NCI-H446 (cell line): ENCODE measurements around the gene XCL1.
"Not testable (repeated sequence)": the region's sequence is repeated elsewhere in the genome, so short reads cannot be mapped to it uniquely, and the experiment has no call there.

Source experiments
- DNase-seq, 2 experiments: peaks; one replicate each; lab custom pipeline; 2025; lab: John Stamatoyannopoulos, UW

The XCL1 gene

GRCh38 chr1:168567568-168567967 is 8.8 kb upstream of the XCL1 start:
- no peak for DNase-seq

- DNase-seq, result no peak
Measured at GRCh38 chr1:168568346-168568745, 8.1 kb upstream of the XCL1 start.

GRCh38 chr1:168570652-168571051 is 5.8 kb upstream of the XCL1 start:
- DNase-seq, result no peak

GRCh38 chr1:168572633-168573032 is 3.8 kb upstream of the XCL1 start:
- no peak for DNase-seq

- peak in 1 of 2 experiments; percentile 15 for DNase-seq
Measured at GRCh38 chr1:168574234-168574633, 2.2 kb upstream of the XCL1 start.

- not testable (repeated sequence) for DNase-seq
Measured at GRCh38 chr1:168578531-168579185, 2.3 kb downstream of the XCL1 start.

GRCh38 chr1:168580290-168580689 is 3.9 kb downstream of the XCL1 start:
- DNase-seq, result not testable (repeated sequence)

- not testable (repeated sequence) for DNase-seq
Measured at GRCh38 chr1:168580991-168581390, 4.6 kb downstream of the XCL1 start.

GRCh38 chr1:168581817-168582572 is 5.6 kb downstream of the XCL1 start:
- no peak for DNase-seq

- no peak for DNase-seq
Measured at GRCh38 chr1:168582688-168583336, 6.4 kb downstream of the XCL1 start.

- DNase-seq, result no peak
Measured at GRCh38 chr1:168583571-168583970, 7.2 kb downstream of the XCL1 start.

- no peak for DNase-seq
Measured at GRCh38 chr1:168585191-168585590, 8.8 kb downstream of the XCL1 start.

GRCh38 chr1:168585937-168586336 is 9.5 kb downstream of the XCL1 start:
- DNase-seq, result no peak

GRCh38 chr1:168589167-168589566 is 12.8 kb downstream of the XCL1 start:
- DNase-seq, result no peak

- DNase-seq, result no peak
Measured at GRCh38 chr1:168591066-168591465, 14.7 kb downstream of the XCL1 start.

GRCh38 chr1:168591641-168592250 is 15.3 kb downstream of the XCL1 start:
- no peak for DNase-seq

GRCh38 chr1:168595403-168595802 is 19.0 kb downstream of the XCL1 start:
- DNase-seq, result not testable (repeated sequence)

GRCh38 chr1:168598125-168598524 is 21.7 kb downstream of the XCL1 start:
- no peak for DNase-seq

- DNase-seq, result no peak
Measured at GRCh38 chr1:168598892-168599291, 22.5 kb downstream of the XCL1 start.

- DNase-seq, result no peak
Measured at GRCh38 chr1:168599641-168600040, 23.2 kb downstream of the XCL1 start.

- DNase-seq, result no peak
Measured at GRCh38 chr1:168601051-168601450, 24.6 kb downstream of the XCL1 start.

- peak; percentile 76 to 86 for DNase-seq
Measured at GRCh38 chr1:168603501-168604110, 27.2 kb downstream of the XCL1 start.
